HG03108 (cell line): ENCODE data around the gene LDLRAD3.
"Not testable (repeated sequence)": the region's sequence is repeated elsewhere in the genome, so short reads cannot be mapped to it uniquely, and the experiment has no call there.

Experiments used
- ATAC-seq: cut with Tn5 transposase; IDR thresholded peaks from one replicate; pipeline ENCODE4 v1.9.1; 2021; ENCODE audit warnings: moderate library complexity; ENCODE audit not compliant: unreplicated experiment

The LDLRAD3 gene

GRCh38 chr11:35943713-35944502 lies at the start of gene LDLRAD3:
Gene LDLRAD3, plus strand, starts transcription at chr11:35944062. Its CDS starts 37 bp downstream, at chr11:35944099.
- ATAC-seq: no peak

- no peak for ATAC-seq
Measured at GRCh38 chr11:35897019-35897418, 46.8 kb upstream of the LDLRAD3 start.

GRCh38 chr11:35902961-35903360 lies 40.9 kb upstream of the LDLRAD3 start:
- no peak for ATAC-seq

- ATAC-seq: no peak
Measured at GRCh38 chr11:35905646-35906276, 38.1 kb upstream of the LDLRAD3 start.

- ATAC-seq: no peak
Measured at GRCh38 chr11:35906277-35906661, 37.6 kb upstream of the LDLRAD3 start.

- no peak for ATAC-seq
Measured at GRCh38 chr11:35906681-35907080, 37.2 kb upstream of the LDLRAD3 start.

- peak; percentile 75 for ATAC-seq
Measured at GRCh38 chr11:35907648-35908431, 36.0 kb upstream of the LDLRAD3 start.

GRCh38 chr11:35908432-35908771 lies 35.5 kb upstream of the LDLRAD3 start:
- not testable (repeated sequence) for ATAC-seq

- ATAC-seq: no peak
Measured at GRCh38 chr11:35909511-35910265, 34.2 kb upstream of the LDLRAD3 start.

GRCh38 chr11:35911013-35911412 lies 32.8 kb upstream of the LDLRAD3 start:
- ATAC-seq: no peak

GRCh38 chr11:35911616-35912165 lies 32.2 kb upstream of the LDLRAD3 start:
- ATAC-seq: no peak

GRCh38 chr11:35912436-35912835 lies 31.4 kb upstream of the LDLRAD3 start:
- ATAC-seq: not testable (repeated sequence)

GRCh38 chr11:35912883-35913624 lies 30.8 kb upstream of the LDLRAD3 start:
- no peak for ATAC-seq

GRCh38 chr11:35914816-35915215 lies 29.0 kb upstream of the LDLRAD3 start:
- no peak for ATAC-seq

GRCh38 chr11:35916270-35916669 lies 27.6 kb upstream of the LDLRAD3 start:
- ATAC-seq: no peak

- ATAC-seq: no peak
Measured at GRCh38 chr11:35917676-35918075, 26.2 kb upstream of the LDLRAD3 start.

GRCh38 chr11:35918716-35919115 lies 25.1 kb upstream of the LDLRAD3 start:
- no peak for ATAC-seq

GRCh38 chr11:35919244-35919643 lies 24.6 kb upstream of the LDLRAD3 start:
- ATAC-seq: no peak

GRCh38 chr11:35923452-35923851 lies 20.4 kb upstream of the LDLRAD3 start:
- no peak for ATAC-seq

GRCh38 chr11:35924811-35925210 lies 19.1 kb upstream of the LDLRAD3 start:
- ATAC-seq: no peak
